ENCODE data around the gene PLAU.

GRCh38 chr10:73892310-73893030 is 18.5 kb upstream of the PLAU start:
- TF ChIP-seq CTCF (conservative IDR thresholded peaks at IDR 0.05; ENCODE audit: low read length): no peak
- no peak for TF ChIP-seq EZH2phosphoT487 (IDR thresholded peaks at IDR 0.05; ENCODE audit: borderline replicate concordance, low read depth, low read length)

All from OCI-LY7 (cell line).